ENCODE measurements around the gene LAPTM5. TPM values are rescaled to one million over a fixed set of nuclear protein-coding genes. Genes with fewer than 3 reads are reported as not detected.

LAPTM5 gene
- polyA plus RNA-seq, 3 donors = 1,019 to 1,669 (median 1,153) TPM

GRCh38 chr1:30693822-30694221, 63.8 kb downstream of the LAPTM5 start:
- Mint-ChIP-seq H3K27ac (peak overlapping the region in 1 of 7 donors; percentile 45), H3K27me3 (ENCODE audit: low read depth in 3 of 3) (peaks cover 5 to 19% (median 18%) of the 10 kb centered on the region in 3 donors), H3K4me3 (no peak overlapping the region), H3K36me3 (no peaks in the 10 kb centered on the region), H3K4me1 (peaks cover 4% of the 10 kb centered on the region), H3K9me3 (peaks cover 0 to 8% (median 6%) of the 10 kb centered on the region in 7 donors)
- Histone ChIP-seq H4K20me1 (ENCODE audit: insufficient read depth, low read length) (no peaks in the 10 kb centered on the region), H3K27me3 (ENCODE audit: control insufficient read depth in 2 of 2, insufficient read depth in 2 of 2, low read length in 2 of 2) (no peaks in the 10 kb centered on the region), H2AFZ (ENCODE audit: insufficient read depth, low read depth, low read length, poor library complexity, severe bottlenecking) (no peak overlapping the region), H3K9me3 (replicated peaks in 1 of 2; ENCODE audit: control insufficient read depth in 1 of 2, insufficient read depth in 1 of 2, low read length in 2 of 2) (peaks cover 6 to 9% of the 10 kb centered on the region in 2 donors), H3K27ac (ENCODE audit: low read depth in 1 of 2, low read length in 2 of 2) (no peak overlapping the region), H3K4me3 (replicated peaks in 1 of 3; ENCODE audit: low read depth in 2 of 3, low read length in 3 of 3) (no peak overlapping the region), H3K79me2 (ENCODE audit: insufficient read depth, low read length) (no peaks in the 10 kb centered on the region), H3K36me3 (replicated peaks in 1 of 2; ENCODE audit: control insufficient read depth in 1 of 2, insufficient read depth in 2 of 2, low read length in 2 of 2) (no peaks in the 10 kb centered on the region), H3K4me2 (replicated peaks; ENCODE audit: extremely low read depth, low read length, poor library complexity, severe bottlenecking) (no peak overlapping the region), H3K4me1 (ENCODE audit: control insufficient read depth in 1 of 2, insufficient read depth in 2 of 2, low read length in 2 of 2) (no peaks in the 10 kb centered on the region), H3K9ac (ENCODE audit: insufficient read depth, low read length, poor library complexity, severe bottlenecking) (no peak overlapping the region)
- intact Hi-C loops (cut with micrococcal nuclease) = no loop called here
- no peak for DNase-seq
- TF ChIP-seq CTCF (IDR thresholded peaks at IDR 0.05) = no peak
- WGBS (ENCODE audit: insufficient coverage) = no CpG with 5 or more reads among the region's 5 CpGs

GRCh38 chr1:30693366-30693765, 64.2 kb downstream of the LAPTM5 start:
- H3K27ac Mint-ChIP-seq = peak overlapping the region in 3 of 7 donors; percentile 45 to 75 (median 57)
- no peak for TF ChIP-seq CTCF (IDR thresholded peaks at IDR 0.05)
- no peaks in the 10 kb centered on the region for H3K36me3 Mint-ChIP-seq

More at GRCh38 chr1:30693366-30693765, 64.2 kb downstream of the LAPTM5 start:
- Histone ChIP-seq H3K4me2 (replicated peaks; ENCODE audit: extremely low read depth, low read length, poor library complexity, severe bottlenecking) (no peak overlapping the region), H3K27me3 (ENCODE audit: control insufficient read depth in 2 of 2, insufficient read depth in 2 of 2, low read length in 2 of 2) (no peaks in the 10 kb centered on the region), H3K79me2 (ENCODE audit: insufficient read depth, low read length) (no peaks in the 10 kb centered on the region), H3K9ac (ENCODE audit: insufficient read depth, low read length, poor library complexity, severe bottlenecking) (no peak overlapping the region), H4K20me1 (ENCODE audit: insufficient read depth, low read length) (no peaks in the 10 kb centered on the region), H3K4me3 (replicated peaks in 1 of 3; ENCODE audit: low read depth in 2 of 3, low read length in 3 of 3) (no peak overlapping the region), H3K27ac (ENCODE audit: low read depth in 1 of 2, low read length in 2 of 2) (no peak overlapping the region), H3K36me3 (replicated peaks in 1 of 2; ENCODE audit: control insufficient read depth in 1 of 2, insufficient read depth in 2 of 2, low read length in 2 of 2) (no peaks in the 10 kb centered on the region), H2AFZ (ENCODE audit: insufficient read depth, low read depth, low read length, poor library complexity, severe bottlenecking) (no peak overlapping the region), H3K9me3 (replicated peaks in 1 of 2; ENCODE audit: control insufficient read depth in 1 of 2, insufficient read depth in 1 of 2, low read length in 2 of 2) (peaks cover 6 to 9% of the 10 kb centered on the region in 2 donors), H3K4me1 (ENCODE audit: control insufficient read depth in 1 of 2, insufficient read depth in 2 of 2, low read length in 2 of 2) (no peaks in the 10 kb centered on the region)
- Mint-ChIP-seq H3K9me3 (peaks cover 0 to 8% (median 6%) of the 10 kb centered on the region in 7 donors), H3K4me3 (no peak overlapping the region), H3K27me3 (ENCODE audit: low read depth in 3 of 3) (peaks cover 9 to 21% (median 18%) of the 10 kb centered on the region in 3 donors), H3K4me1 (peaks cover 4% of the 10 kb centered on the region)
- no peak for DNase-seq
- intact Hi-C loops (cut with micrococcal nuclease) = no loop called here
- 100% methylated on average over 3 of the region's 3 CpGs for WGBS (ENCODE audit: insufficient coverage)
